Stimulated activated CD8-positive, alpha-beta memory T cell treated with anti-CD3 and anti-CD28 coated beads, Interleukin-15, amount 100 ng/mL, for 4 hours (primary cell): ENCODE data around the gene TSC22D4.
A peak's percentile ranks its signal among the peaks of the same experiment; 100 is the strongest.

ENCODE experiments used
- DNase-seq, 2 donors: peaks; one replicate each; pipeline ENCODE4 v3.0.0-alpha.2; 2020; ENCODE audit warnings: low read depth in 2 of 2

The TSC22D4 gene

GRCh38 chr7:100428199-100428966 lies 50.6 kb downstream of the TSC22D4 start, which contains the start of gene ZCWPW1:
ZCWPW1 (minus strand) TSS chr7:100428703; CDS start chr7:100420649, 8,054 bp downstream.
- DNase-seq, result peak; percentile 94 to 96

GRCh38 chr7:100427762-100428198 lies 51.2 kb downstream of the TSC22D4 start:
- DNase-seq, result no peak

DNA sequence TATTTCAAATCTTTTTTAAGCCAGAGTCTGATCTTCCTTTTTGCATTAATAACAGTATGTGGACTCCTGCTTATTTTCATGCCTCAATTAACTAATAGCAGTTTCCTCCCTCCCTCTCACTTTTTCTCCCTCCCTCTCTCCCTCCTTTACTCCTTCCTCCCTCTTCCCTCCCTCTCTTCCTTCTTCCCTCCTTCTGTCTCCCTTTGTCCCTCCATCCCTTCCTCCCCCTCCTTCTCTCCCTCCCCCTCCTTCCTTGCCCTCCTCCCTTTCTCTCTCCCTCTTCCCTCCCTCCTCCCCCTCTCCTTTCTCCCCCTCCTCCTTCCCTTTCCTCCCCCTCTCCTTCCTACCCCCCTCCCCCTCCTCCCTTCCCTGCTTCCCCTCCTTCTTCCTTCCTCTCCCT lies 52.5 kb downstream of the TSC22D4 start:
- DNase-seq, result no peak

- no peak for DNase-seq
Measured at GRCh38 chr7:100425347-100425746, 53.7 kb downstream of the TSC22D4 start.

- no peak for DNase-seq
Measured at GRCh38 chr7:100423315-100423714, 55.7 kb downstream of the TSC22D4 start.

GRCh38 chr7:100419660-100420226 lies 59.3 kb downstream of the TSC22D4 start:
- no peak for DNase-seq

- no peak for DNase-seq
Measured at GRCh38 chr7:100418930-100419659, 59.9 kb downstream of the TSC22D4 start.
